B cell (primary cell): ENCODE measurements around the gene TRMT1L.

Source experiments
- CTCF ChIP-seq: fragments of 200-600 bp; IDR thresholded peaks from one replicate; pipeline ENCODE4 v1.8.0; 2022; ENCODE audit warnings: antibody characterized with exemption, mild to moderate bottlenecking
- EZH2 ChIP-seq: IDR thresholded peaks from 2 replicates; pipeline ENCODE4 v1.6.1; 2012; ENCODE audit warnings: borderline replicate concordance, low read depth, mild to moderate bottlenecking, moderate library complexity, low read length; ENCODE audit not compliant: insufficient read depth, poor library complexity, severe bottlenecking

GRCh38 chr1:185096531-185096930 lies 60.2 kb downstream of the TRMT1L start:
- no peak for TF ChIP-seq CTCF
- TF ChIP-seq EZH2: no peak
